ENCODE data around the gene ZCCHC13.

- no peak for TF ChIP-seq CTCF (IDR thresholded peaks at IDR 0.05)
- no peak for TF ChIP-seq POLR2A (IDR thresholded peaks at IDR 0.05)
These were observed 42.1 kb downstream of the ZCCHC13 start for GRCh38 chrX:74346088-74346487.
